Kidney (tissue), 14 donors: ENCODE results near the gene MGAT4A. TPM values are rescaled to one million over a fixed set of nuclear protein-coding genes. Genes with fewer than 3 reads are reported as not detected.

Source experiments
- DNase-seq, 5 donors: peaks; one replicate each; pipeline ENCODE4 v3.0.0-alpha.2; 2013 to 2020
- FAIRE-seq: peaks from 2 replicates; lab custom pipeline; 2012; peaks lifted over from hg19 to GRCh38; lab: Jason Lieb, UNC
- H3K27ac ChIP-seq, 2 donors: one replicate each; pipeline ENCODE4 v1.7.0; 2013; ENCODE audit warnings: low read depth in 2 of 2, low read length in 2 of 2, inconsistent platforms in 1 of 2
- H3K27me3 ChIP-seq: one replicate; pipeline ENCODE4 v1.7.1; 2013; ENCODE audit warnings: low read length, inconsistent platforms; ENCODE audit not compliant: control insufficient read depth, insufficient read depth
- H3K36me3 ChIP-seq, 3 donors: one replicate each; pipeline versions ENCODE4 v1.7.0 to v1.7.1; 2013; ENCODE audit warnings: low read length in 3 of 3, control low read depth in 1 of 3, inconsistent platforms in 1 of 3; ENCODE audit not compliant: insufficient read depth in 3 of 3, control insufficient read depth in 2 of 3
- H3K4me1 ChIP-seq, 3 donors: one replicate each; pipeline versions ENCODE4 v1.7.0 to v1.7.1; 2013; ENCODE audit warnings: low read length in 3 of 3, inconsistent platforms in 1 of 3, low read depth in 1 of 3; ENCODE audit not compliant: control insufficient read depth in 2 of 3, insufficient read depth in 2 of 3
- H3K4me3 ChIP-seq, 3 donors: one replicate each; pipeline versions ENCODE4 v1.7.0 to v1.8.1; 2013; ENCODE audit warnings: low read length in 3 of 3, control low read depth in 1 of 3, inconsistent platforms in 1 of 3
- H3K9ac ChIP-seq, 3 donors: one replicate each; pipeline versions ENCODE4 v1.7.0 to v1.7.1; 2013; ENCODE audit warnings: low read length in 3 of 3, control low read depth in 1 of 3, inconsistent platforms in 1 of 3
- H3K9me3 ChIP-seq, 3 donors: one replicate each; pipeline versions ENCODE4 v1.7.0 to v1.7.1; 2013; ENCODE audit warnings: low read length in 3 of 3, control low read depth in 1 of 3, inconsistent platforms in 1 of 3; ENCODE audit not compliant: control insufficient read depth in 2 of 3, insufficient read depth in 1 of 3
- CTCF ChIP-seq: IDR thresholded peaks from 3 replicates; pipeline ENCODE4 v1.5.1; 2012; ENCODE audit warnings: mild to moderate bottlenecking, moderate library complexity, borderline replicate concordance; ENCODE audit not compliant: insufficient read depth; ENCODE audit errors: extremely low read depth
- intact Hi-C: fragments of 100-400 bp; cut with DNase I; formaldehyde crosslinking; loops from one replicate; pipeline ENCODE4 v1.11.1; 2022
- polyA plus RNA-seq: library from polyadenylated mRNA; stranded (reverse); fragments of 350-450 nt; fragmentation: Illumina TruSeq; extraction: RNeasy Lipid Tissue Mini Kit (QIAGEN cat#74804); gene quantifications from one replicate; pipeline ENCODE4 v1.2.3, GENCODE V29; 2014; ENCODE audit warnings: low read depth, low replicate concordance; ENCODE audit not compliant: insufficient read depth
- total RNA-seq: library from RNA; stranded (reverse); fragmentation: NEBNext Ultra II Directional; extraction: Animal tissue kit (Norgen Biotek cat#: 25700); gene quantifications from one replicate; pipeline ENCODE4 v1.2.1, GENCODE V29; 2021
- donor health status: control.
- donor health status: control.
- donor health status: control.
- donor health status: control.
- donor health status: control.
- donor health status: DM: yes; HTN: yes; CAD: no.
- donor health status: Normal renal cell carcinoma (clear cell type).

MGAT4A gene
- total and polyA plus RNA-seq, 2 donors from 2014 or later, result 23.5 to 101 TPM

- DNase-seq (no peak), FAIRE-seq (no peak)
- no peaks in the 10 kb centered on the region for H3K9me3 ChIP-seq
- no peaks in the 10 kb centered on the region for H3K36me3 ChIP-seq
- no peak overlapping the region for H3K27ac ChIP-seq
- TF ChIP-seq CTCF, result no peak
- H3K4me1 ChIP-seq, result no peaks in the 10 kb centered on the region
- H3K27me3 ChIP-seq, result no peaks in the 10 kb centered on the region
- intact Hi-C loops, result no loop called here
- no peak overlapping the region for H3K4me3 ChIP-seq
- H3K9ac ChIP-seq, result no peak overlapping the region
These were observed 33.6 kb upstream of the MGAT4A start for GRCh38 chr2:98764499-98764898.

- no peak overlapping the region for H3K27ac ChIP-seq
- no peaks in the 10 kb centered on the region for H3K36me3 ChIP-seq
- no peak overlapping the region for H3K4me3 ChIP-seq
- DNase-seq, result no peak
- no peak for TF ChIP-seq CTCF
- no peaks in the 10 kb centered on the region for H3K9me3 ChIP-seq
- H3K4me1 ChIP-seq, result no peaks in the 10 kb centered on the region
- intact Hi-C loops, result no loop called here
- H3K27me3 ChIP-seq, result no peaks in the 10 kb centered on the region
- FAIRE-seq, result no peak
- no peak overlapping the region for H3K9ac ChIP-seq
These were observed 32.4 kb upstream of the MGAT4A start for GRCh38 chr2:98763209-98763951.

- H3K27me3 ChIP-seq, result no peaks in the 10 kb centered on the region
- FAIRE-seq (no peak), DNase-seq (no peak)
- no peak overlapping the region for H3K4me3 ChIP-seq
- intact Hi-C loops, result no loop called here
- no peaks in the 10 kb centered on the region for H3K9me3 ChIP-seq
- no peak for TF ChIP-seq CTCF
- H3K4me1 ChIP-seq, result no peaks in the 10 kb centered on the region
- H3K27ac ChIP-seq, result no peak overlapping the region
- H3K9ac ChIP-seq, result no peak overlapping the region
- no peaks in the 10 kb centered on the region for H3K36me3 ChIP-seq
These were observed 31.0 kb upstream of the MGAT4A start for GRCh38 chr2:98761909-98762308.
